Activated CD4-positive, alpha-beta T cell treated with anti-CD3 and anti-CD28 coated beads for 1 hour (primary cell): ENCODE measurements around the gene SEMA3A.

ENCODE experiments used
- DNase-seq: peaks from one replicate; pipeline ENCODE4 v3.0.0-alpha.2; 2020

The SEMA3A gene

DNA sequence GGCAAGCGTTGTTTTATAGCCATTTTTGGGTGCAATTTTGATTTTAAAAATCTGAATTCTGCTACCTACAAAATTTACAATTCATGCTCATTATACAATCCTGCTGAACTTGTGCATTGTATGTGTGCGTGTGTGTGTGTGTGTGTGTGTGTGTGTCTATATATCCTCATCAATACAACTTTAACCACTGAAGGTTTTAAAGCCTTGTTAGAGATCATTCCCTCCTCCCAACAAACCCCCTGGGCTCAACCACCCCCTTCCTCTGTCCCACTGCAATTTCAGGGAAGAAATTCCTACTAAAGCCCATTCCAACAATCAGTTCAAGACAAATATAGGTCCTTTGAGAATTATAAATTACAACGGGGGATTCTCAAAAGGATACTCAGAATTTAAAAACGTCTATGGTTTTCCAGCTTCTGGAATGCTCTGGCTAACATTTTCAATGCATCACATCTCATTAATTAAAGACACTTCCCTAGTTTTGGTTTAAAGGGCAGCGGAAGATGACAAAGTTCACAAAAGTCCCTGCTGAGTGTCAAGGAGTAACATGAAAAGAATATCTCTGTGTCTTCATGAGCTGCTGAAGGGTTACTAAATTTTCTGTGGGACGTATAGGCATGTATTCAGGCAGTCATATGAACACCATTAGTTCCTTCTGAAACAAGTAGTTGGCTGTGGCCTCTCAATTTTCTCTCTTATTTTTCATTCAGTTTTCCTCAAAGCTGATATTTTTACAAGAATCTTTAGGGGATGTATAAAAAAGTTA lies 889 bp upstream of the SEMA3A start:
- DNase-seq = no peak

DNA sequence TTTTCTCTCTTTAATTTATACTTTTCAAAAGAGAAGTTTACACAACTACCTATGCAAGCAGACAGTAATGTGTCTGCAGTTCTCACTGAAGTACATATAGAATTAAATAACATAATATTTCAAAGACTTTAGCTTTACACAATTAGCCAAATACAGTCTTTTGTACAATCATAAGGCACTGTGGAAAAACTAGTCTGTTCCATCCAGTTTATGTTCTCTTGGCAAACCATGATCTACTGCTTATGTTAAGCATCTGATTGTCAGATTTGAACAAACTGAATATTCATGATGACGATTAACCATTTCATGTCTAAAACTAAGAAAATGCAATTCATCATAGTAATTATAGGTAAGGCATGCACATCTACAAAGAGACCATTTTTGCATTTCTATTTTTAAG lies 842 bp downstream of the SEMA3A start:
- no peak for DNase-seq

DNA sequence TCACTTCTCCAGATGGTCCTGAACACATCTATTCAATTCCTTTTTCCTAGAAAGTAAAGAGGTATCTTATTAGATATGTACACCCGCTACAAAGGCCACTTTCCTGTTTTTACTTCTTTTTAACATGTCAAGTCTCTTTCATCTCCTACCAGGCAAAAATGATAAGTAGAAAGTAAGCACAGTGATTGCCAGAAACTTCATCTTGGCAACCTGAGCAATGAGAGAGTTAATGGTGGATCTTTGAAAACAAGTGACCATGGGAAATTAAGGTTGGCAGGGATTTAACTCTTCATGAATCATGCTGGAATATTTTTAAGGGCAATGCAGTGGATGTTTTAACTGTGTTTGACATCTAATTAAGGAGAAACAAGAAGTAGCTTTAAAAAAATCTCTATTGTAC lies 2.7 kb downstream of the SEMA3A start:
- no peak for DNase-seq

DNA sequence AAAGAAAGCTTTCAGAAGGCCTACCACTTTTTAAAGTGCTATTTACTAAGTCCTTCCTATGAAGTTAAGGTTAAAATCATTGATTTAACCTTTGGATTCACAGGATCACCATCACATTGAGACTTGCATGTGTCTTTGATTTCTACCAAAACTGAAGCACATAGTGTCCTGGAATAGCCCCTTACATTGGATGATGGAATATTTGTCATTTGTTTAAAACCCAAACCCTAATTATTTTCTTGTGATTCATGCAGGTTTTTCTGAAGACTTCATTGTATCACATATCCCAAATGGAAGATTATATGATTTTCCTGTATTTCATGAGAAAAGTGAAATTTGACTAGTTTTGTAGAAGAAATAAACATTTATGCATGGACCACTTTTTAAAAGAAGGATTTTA lies 3.3 kb downstream of the SEMA3A start:
- no peak for DNase-seq

DNA sequence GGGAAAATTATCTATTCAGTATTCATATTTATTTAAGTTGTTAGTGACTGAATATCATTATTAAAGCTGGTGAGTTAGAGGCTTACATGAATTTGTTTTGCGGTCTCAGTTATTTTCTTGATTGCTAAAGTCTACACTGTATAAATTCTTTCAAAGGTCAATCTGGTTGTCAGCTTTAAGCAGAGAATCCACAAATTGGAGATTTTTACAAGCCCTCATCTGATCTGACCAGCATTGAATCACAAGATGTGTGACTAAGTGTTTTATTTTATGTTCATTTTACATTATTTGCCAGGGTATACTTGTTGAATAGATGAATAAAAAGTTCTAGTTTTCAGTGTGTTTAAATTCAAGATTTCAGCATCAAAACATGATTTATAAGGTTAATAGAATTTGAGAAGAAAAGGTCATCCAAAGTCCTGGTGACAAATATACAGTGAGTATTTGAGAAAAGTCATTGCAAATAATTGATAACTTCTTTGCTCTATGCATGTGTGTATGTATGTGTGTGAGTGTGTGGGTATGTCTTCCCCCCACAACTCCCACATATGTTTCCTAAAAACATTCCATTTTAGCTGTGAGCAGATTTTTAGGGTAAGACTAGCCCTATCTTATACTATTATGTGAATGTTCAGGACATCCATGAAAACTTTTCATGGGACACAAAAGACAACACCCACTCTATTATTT lies 4.4 kb downstream of the SEMA3A start:
- no peak for DNase-seq

DNA sequence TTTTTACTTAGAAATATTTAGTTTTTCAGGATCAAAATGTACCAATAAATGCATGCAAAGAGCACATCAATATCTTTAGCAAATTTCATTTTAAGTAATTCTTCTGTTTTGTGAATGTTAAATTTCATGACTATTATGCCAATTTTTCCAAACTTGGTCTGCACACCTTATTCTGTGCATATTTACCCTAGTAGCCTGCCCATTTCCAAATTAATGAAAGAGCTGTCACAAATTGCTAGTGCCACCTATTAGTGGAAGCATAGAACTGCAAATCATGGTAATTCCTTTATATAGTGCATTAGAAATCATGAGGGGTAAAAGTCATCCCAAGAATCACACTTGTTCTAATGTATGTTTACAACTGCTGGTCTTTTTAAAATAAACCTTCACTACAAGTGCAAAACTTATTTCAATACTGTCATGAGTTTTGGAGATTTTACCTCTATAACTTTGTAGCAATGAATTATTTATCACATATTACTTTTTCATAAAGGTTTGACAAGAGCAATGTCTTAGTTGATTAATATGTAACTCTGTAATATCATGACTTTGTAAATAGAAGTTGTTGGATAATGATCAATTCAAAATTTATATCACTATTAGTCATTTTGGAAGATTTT lies 5.7 kb downstream of the SEMA3A start:
- no peak for DNase-seq

DNA sequence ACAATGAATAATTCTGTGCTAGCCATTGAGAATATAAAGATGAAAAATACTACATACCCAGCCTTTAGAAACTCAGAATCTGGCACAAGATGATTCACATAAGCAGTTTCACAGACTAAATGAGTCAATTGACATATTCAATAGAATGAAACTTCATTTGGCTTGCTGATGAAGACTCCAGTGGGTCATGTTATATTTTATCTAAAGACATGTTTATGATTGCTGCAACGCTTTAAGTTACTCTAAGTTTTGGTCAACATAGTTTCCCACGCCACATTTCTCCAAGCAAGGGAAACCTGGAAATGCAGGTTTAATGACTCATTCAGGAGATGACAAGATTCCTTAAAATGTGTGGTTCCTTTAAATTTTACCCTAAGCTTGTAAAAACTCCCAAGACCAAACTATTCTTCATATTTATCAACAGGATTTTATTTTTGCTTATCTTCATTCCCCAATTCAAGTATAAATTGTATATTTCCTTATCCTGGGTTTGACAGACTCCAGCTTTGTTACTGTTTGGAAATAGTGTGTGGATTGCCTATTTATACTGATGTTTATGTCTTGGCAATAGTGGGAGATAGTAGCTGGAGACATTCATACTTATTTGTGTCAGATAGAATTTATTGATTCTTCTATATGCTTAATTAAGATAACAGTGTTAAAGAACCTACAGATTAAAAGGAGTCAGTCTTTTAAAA lies 6.6 kb downstream of the SEMA3A start:
- DNase-seq = no peak

DNA sequence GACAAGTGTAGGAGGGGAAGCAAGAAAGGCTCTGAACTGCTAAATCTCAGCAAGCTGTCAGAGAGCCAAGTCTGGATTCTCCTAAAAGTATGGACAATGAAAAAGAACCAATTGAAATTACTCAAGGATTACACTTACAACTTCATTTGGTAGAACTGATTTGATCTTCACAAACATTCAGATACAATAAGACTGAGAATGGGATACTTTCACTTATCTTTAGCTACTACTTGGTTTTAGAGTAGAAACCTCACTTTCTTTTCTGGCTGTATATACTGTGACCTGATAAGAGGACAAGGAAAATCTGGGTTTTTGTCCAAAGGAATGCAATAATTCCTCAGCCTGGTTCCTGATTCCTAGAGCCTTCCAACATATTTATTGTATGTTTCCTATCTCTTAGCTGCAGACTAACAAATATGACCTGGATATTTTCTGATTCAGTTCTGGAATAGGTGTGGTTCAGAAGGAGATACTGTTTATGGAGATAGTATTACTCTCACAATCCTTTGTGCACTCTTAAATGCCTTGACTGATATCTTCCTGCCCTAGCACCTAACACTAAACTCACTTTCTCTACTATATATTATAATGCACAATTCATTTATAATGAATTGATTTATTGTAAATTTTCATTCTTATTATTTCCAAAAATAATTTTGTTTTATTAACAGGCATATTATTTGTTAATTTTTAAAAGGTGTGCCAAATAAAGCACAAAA lies 7.3 kb downstream of the SEMA3A start:
- DNase-seq = no peak

DNA sequence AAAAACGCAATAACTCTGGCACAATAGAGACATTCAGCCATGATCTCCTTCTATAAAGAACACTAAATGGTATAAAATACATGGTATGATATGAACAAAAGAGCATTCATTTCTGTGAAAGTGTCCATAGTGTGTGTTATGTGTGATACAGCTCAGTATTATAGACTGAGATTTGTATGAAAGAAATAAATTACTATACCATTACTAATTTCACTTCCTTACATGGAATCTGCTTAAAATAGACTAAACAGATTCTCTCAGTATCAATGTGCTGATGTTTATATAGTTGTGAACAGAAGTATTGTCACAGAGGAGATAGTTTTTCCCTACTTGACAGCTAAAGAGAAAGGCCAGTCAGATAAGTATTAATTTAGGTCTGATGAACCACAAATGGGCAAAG lies 10.8 kb downstream of the SEMA3A start:
- no peak for DNase-seq

DNA sequence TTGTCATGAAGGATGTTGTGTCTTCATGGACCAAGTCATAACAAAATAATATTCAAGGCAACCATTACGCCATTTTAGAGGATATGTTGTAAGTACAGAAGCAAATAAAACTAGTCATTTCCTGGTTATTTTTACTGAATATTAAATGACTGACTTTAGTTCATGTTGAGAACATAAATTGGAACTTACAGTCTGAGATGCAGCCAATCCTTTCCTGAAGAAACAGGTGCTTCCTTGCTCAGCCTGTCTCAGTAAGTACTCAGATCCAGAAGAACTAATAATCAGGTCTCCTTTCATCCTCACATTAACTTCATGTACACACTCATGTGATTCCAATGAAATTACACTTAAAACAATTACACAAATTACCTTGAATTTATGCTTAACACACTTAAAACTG lies 12.3 kb downstream of the SEMA3A start:
- DNase-seq = no peak

DNA sequence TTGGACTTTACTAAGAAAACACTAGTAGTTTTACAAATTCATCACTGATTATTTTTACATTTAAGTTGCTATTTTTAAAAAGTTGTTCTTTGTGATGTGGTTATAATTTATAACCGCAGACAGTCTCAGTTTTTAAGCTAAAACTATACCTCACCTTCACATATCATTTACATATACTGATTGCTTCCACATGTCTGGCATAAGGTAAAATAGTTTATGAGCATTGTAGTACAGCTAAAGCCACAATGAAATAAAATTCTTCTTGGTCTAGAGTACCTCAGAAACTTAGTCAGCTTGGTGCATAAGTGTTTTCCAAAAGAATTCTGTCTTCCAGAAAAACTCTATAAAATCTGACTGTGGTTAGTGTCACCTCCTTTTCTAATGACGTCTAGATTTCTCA lies 13.0 kb downstream of the SEMA3A start:
- DNase-seq = no peak

DNA sequence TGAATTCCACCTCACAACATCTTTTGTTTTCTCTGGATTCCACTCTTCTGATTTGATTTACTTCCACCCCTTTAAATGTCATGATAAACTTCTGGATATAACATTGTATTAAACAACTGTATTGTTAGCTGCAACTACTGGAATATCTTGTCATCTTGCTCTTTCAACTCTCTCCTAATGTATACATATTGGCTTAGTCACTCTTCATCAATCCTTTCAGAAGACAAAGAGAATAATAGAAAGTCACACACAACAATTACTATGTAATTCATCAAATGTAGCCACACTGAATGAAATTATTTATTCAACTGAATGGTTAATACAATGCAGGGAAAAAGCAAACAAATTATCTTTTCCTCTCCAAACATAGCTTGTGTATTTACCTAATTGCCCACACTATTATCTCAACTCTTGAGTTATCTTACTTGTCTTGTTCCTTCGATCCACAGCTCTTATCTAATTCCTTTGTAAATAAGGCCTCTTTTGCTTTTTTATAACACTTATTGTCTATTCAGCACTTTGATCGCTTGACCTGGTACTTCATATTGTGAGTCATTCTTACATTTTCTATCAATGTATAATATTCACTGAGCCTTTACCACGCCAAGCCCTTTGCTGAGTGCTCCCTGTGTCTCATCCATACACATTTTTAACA lies 16.7 kb downstream of the SEMA3A start:
- no peak for DNase-seq

DNA sequence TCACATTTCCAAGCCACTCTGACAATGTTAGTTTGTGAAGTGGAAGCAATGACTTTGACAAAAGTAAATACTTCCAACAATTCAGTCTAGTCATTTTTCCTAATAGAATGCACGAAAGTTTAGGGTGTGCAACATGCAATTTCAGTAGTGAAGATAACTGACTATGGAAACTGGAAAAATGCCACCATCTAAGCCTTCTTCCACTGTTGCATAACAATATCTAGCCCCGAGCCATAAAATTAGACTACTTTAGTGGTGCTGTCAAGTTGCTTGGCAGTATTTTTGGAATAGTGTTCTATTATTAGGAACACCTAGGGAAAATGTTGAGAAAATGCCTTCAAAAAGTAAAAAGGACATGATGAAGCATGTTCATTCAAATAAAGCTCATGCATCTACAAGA lies 17.9 kb downstream of the SEMA3A start:
- DNase-seq = no peak

DNA sequence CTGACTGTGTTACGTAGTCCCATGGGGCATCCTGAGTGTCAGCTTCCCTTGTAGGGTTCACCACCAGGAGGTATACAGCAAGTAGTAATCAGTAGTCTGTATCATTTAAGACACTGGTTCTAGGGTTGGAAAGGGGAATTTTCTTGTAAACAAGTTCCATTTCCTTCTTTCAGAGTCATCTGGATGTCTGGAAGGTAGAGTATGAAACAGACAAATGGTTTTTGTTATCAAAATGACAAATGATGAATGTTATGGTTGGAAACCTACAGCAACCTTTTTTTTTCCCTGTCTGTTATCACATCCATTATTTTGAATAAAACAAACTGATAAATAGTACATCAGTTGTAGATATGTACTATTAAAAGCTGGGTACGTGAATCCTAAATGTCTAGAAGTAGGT lies 19.1 kb downstream of the SEMA3A start:
- DNase-seq = no peak

DNA sequence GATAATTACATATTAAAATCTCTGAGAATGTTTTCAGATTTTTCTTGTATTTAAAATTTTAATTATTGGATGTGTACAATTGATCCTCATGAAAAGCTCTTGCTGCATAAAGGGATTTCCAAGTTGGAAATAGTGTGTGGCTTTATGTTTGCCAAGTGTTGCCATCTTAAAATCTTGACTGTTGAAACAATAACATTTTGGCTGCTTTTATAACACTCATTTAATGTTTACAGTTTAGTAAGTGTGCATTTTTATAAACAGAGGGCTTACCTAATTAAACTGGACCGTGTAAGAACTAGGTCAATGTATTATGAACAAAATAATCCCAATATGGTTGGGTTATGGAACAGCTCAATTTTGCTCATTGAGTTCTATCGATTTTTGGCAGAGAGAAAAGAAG lies 23.9 kb downstream of the SEMA3A start:
- no peak for DNase-seq

DNA sequence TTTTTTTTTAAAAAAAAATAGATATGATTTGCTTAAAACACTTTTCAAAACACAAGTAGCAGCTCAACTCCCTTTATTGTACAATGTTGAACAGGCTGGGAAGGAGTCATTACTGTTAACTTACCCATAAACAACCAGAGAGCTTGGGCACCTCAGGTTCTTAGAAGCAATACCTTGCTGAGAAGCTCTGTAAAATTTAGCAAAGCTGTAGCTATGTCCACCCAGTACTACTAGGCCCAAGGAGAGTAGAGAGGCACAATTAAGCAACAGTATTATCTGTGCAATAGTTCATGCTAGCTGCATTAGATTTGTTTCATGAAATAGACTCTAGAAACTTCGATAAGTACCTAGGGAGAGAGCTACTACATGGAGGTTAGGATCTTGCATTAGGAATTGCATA lies 32.0 kb downstream of the SEMA3A start:
- DNase-seq = no peak

DNA sequence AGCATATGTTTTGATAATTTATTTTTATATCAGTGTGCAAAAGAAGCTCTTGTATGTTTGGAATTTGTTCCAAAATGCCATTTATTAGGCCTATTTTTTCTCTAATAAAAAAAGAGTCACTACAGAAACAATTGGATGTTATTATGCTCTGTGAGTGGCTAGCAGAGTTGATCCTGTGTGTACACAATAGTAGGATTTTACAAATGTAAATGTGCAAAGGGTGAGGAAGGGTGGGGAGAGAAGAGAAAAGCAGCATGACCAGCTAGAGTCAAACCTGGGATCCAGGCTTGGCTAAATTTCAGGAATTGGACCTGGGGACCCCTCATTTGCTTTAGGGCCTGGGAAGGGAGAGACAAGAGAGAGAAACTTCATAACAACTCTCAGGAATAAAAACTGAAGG lies 32.5 kb downstream of the SEMA3A start:
- DNase-seq = no peak

DNA sequence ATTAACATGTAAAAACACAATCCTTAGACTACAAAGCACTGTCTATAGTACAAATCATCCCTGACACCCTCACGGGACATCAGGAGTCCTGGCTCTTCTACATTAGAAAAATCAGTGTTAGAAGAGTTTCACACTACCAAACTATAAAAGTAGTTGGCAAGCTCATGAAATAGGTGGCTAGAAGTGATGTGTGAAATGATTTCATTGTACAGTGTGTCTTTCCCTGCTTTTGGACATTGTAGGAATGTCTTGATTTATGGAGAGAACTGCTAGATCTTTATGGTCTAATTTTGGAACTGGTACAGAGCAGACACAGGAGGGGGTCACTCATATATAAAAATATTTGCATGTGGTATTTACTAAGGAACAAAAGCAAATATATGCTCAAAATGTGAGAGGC lies 33.2 kb downstream of the SEMA3A start:
- no peak for DNase-seq

DNA sequence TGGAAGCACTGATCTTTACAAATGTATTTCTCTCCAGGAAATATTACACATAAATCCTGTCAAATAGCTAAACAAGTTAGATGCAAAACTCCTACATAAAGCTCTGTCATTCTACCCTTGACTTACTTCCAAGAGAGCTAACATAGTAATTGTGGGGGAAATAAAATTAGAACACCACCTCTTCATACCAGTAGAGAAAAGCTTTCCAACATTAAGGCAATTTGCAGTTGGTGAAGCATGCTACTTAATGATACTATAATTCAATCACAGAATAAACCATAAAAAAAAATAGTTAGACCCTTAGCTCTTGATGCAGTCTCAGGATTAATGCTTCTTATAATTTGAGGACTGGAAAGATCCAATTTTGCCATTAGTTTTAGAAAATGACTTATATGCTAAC lies 35.2 kb downstream of the SEMA3A start:
- DNase-seq = no peak

DNA sequence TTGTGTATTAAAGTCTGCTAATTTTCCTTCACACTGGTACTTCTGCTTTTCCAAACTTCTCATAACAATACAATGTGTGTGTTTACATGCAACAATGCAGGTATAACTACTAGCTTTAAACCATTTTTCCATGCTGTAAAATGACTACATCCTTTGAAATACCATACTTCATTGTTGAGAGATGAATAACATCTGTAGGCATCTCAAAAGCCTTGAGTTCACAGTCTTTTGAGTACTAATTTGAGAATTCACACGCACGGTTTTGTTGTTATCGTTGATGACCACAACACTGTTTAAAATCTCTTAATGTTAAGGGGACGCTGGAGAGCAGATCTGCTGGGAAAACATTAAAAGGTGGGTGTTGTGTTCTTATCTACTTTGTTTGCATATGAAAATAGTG lies 37.4 kb downstream of the SEMA3A start:
- DNase-seq = no peak

DNA sequence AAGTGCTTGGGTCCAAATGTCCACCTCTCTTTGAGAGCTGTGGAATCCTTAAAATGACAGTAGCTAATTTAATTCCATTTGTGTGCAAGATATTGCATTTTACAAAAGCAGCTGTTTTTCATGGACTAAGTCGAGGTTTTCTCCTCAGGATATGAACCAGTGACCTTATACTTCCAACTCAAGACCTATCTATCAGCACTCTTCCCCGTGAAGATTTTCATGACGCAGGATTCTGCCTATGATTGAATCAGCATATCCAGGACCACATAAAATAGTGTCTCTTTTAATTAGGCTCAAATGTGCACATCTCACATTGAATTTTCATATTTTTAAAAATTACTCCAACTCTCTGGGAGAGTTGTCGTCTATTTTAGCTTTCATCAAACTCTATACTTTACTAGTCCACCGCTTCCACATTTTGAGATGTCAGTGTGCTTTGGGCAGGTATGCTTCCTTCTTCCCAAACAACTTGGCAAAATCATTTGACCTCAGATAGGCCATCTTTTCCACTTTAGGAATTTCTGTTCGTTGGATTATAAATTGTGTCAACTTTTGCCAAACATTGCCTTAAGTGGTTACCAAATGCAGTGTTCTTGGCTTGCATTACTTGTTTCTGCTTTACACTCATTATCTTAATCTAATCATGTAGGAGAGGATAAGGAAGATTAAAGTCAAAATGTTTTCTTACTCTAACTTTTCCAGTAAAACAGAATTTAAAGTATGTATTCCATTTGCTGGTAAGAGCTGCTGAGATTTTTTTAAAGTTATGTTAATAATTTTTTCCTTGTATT lies 39.4 kb downstream of the SEMA3A start:
- DNase-seq = no peak

DNA sequence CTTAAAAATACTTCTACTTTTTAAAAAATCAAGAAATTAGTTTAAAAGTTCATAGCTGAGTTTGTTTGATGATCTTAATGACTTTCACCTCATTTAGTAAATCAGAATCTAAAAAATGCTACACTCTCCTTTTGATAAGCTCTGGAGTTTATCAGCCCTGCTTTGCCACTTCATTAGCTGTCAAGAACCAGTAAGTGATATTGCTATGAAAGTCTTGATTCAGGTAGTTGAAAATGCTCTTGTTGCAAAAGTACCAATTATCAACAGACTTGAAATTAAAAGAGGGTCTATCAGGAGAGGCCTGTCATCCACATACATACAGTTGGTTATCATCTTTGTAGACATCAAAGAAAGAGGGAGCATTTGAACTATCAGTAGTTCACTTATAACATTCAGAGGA lies 41.6 kb downstream of the SEMA3A start:
- no peak for DNase-seq
